ENCODE data around the gene CENPU. TPM values are rescaled to one million over a fixed set of nuclear protein-coding genes. Genes with fewer than 3 reads are reported as not detected.

CENPU gene
- total RNA-seq, 1 donor from 2014 or later = 229 TPM

- peaks cover 24% of the 10 kb centered on the region for H3K4me1 ChIP-seq
- no peak overlapping the region for H3K27ac Mint-ChIP-seq
- H3K4me3 ChIP-seq = no peak overlapping the region
- no peaks in the 10 kb centered on the region for H3K27me3 ChIP-seq
- H3K4me1 Mint-ChIP-seq = peaks cover 23% of the 10 kb centered on the region
- peaks cover 65% of the 10 kb centered on the region for H4K20me1 ChIP-seq (ENCODE audit: low read depth)
- peaks cover 46% of the 10 kb centered on the region for H3K36me3 ChIP-seq
- no peak overlapping the region for H3K4me2 ChIP-seq
- H3F3A ChIP-seq (ENCODE audit: low read depth) = no peaks in the 10 kb centered on the region
- peaks cover 97% of the 10 kb centered on the region for H3K79me2 ChIP-seq (ENCODE audit: low read depth)
- H3K9me3 Mint-ChIP-seq = no peaks in the 10 kb centered on the region
- H3K27ac ChIP-seq = no peak overlapping the region
- H3K36me3 Mint-ChIP-seq = peaks cover 48% of the 10 kb centered on the region
- H3K27me3 Mint-ChIP-seq (ENCODE audit: insufficient read depth, low read depth) = no peaks in the 10 kb centered on the region
- H3K9ac ChIP-seq = no peak overlapping the region
- no peak overlapping the region for H3K4me3 Mint-ChIP-seq
- DNase-seq (ENCODE audit: low spot score) = no peak
- no peaks in the 10 kb centered on the region for H3K9me3 ChIP-seq (ENCODE audit: low read depth)
- no peak for TF ChIP-seq EZH2 (IDR thresholded peaks at IDR 0.05)
- TF ChIP-seq, protein P1, sequence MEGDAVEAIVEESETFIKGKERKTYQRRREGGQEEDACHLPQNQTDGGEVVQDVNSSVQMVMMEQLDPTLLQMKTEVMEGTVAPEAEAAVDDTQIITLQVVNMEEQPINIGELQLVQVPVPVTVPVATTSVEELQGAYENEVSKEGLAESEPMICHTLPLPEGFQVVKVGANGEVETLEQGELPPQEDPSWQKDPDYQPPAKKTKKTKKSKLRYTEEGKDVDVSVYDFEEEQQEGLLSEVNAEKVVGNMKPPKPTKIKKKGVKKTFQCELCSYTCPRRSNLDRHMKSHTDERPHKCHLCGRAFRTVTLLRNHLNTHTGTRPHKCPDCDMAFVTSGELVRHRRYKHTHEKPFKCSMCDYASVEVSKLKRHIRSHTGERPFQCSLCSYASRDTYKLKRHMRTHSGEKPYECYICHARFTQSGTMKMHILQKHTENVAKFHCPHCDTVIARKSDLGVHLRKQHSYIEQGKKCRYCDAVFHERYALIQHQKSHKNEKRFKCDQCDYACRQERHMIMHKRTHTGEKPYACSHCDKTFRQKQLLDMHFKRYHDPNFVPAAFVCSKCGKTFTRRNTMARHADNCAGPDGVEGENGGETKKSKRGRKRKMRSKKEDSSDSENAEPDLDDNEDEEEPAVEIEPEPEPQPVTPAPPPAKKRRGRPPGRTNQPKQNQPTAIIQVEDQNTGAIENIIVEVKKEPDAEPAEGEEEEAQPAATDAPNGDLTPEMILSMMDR (IDR thresholded peaks at IDR 0.05) = no peak
- TF ChIP-seq EZH2phosphoT487 (IDR thresholded peaks at IDR 0.05) = no peak
- no peak overlapping the region for H2AFZ ChIP-seq (replicated peaks)
Observed at GRCh38 chr4:184727430-184727829, 6.5 kb downstream of the CENPU start.

DNA sequence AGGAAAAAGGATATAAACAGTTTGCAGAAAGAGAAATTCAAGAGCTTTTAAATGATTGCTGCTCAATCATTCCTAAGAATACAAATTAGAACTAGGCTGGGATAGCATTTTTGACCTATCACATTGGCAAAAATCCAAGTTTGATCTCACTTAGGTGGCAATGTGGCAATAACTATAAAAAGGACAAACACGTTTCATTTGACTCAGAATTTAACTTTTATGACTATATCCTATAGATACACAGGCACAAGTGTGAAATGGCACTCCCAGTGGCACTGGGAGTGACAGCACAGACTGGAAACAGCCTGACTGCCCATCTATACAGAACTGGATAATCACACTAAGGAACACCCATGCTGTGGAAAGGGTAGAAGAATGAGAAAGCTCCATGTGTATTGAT, 11.1 kb downstream of the CENPU start:
- Mint-ChIP-seq H3K9me3 (no peaks in the 10 kb centered on the region), H3K36me3 (peaks cover 53% of the 10 kb centered on the region), H3K4me1 (no peaks in the 10 kb centered on the region), H3K27ac (no peak overlapping the region), H3K4me3 (no peak overlapping the region), H3K27me3 (ENCODE audit: insufficient read depth, low read depth) (no peaks in the 10 kb centered on the region)
- no peaks in the 10 kb centered on the region for H3K27me3 ChIP-seq
- no peak overlapping the region for H3K9ac ChIP-seq
- no peak overlapping the region for H3K4me3 ChIP-seq
- TF ChIP-seq, protein P1 (IDR thresholded peaks at IDR 0.05) = no peak
- no peak for TF ChIP-seq EZH2phosphoT487 (IDR thresholded peaks at IDR 0.05)
- no peak for TF ChIP-seq EZH2 (IDR thresholded peaks at IDR 0.05)
- H4K20me1 ChIP-seq (ENCODE audit: low read depth) = peaks cover 59% of the 10 kb centered on the region
- no peak overlapping the region for H3K27ac ChIP-seq
- peaks cover 92% of the 10 kb centered on the region for H3K79me2 ChIP-seq (ENCODE audit: low read depth)
- H3K9me3 ChIP-seq (ENCODE audit: low read depth) = no peaks in the 10 kb centered on the region
- no peak for DNase-seq (ENCODE audit: low spot score)
- H3K4me1 ChIP-seq = no peaks in the 10 kb centered on the region
- no peak overlapping the region for H3K4me2 ChIP-seq
- H3F3A ChIP-seq (ENCODE audit: low read depth) = no peaks in the 10 kb centered on the region
- no peak overlapping the region for H2AFZ ChIP-seq (replicated peaks)
- peaks cover 47% of the 10 kb centered on the region for H3K36me3 ChIP-seq

DNA sequence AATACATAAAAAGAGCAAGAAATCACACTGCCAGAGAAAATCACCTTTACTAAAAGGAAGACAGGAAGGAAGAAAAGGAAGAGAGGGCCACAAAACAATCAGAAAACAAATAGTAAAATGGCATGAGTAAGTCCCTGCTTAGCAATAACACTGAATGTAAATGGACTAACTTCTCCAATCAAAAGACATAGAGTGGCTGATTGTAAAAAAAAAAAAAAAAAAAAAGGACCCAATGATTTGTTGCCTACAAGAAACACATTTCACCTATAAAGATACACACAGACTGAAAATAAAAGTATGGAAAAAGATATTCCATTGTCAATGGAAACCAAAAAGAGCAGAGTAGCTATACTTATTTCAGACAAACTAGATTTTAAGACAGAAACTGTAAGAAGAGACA, 12.6 kb downstream of the CENPU start:
- Mint-ChIP-seq H3K27ac (no peak overlapping the region), H3K27me3 (ENCODE audit: insufficient read depth, low read depth) (no peaks in the 10 kb centered on the region), H3K4me3 (no peak overlapping the region), H3K4me1 (no peaks in the 10 kb centered on the region), H3K9me3 (no peaks in the 10 kb centered on the region), H3K36me3 (peaks cover 55% of the 10 kb centered on the region)
- Histone ChIP-seq H3K9me3 (ENCODE audit: low read depth) (no peaks in the 10 kb centered on the region), H3K9ac (no peak overlapping the region), H3K4me1 (no peaks in the 10 kb centered on the region), H3K36me3 (peaks cover 48% of the 10 kb centered on the region), H3K27ac (no peak overlapping the region), H3K4me3 (no peak overlapping the region), H3K4me2 (no peak overlapping the region), H2AFZ (replicated peaks) (no peak overlapping the region), H3K79me2 (ENCODE audit: low read depth) (peaks cover 88% of the 10 kb centered on the region), H3F3A (ENCODE audit: low read depth) (no peaks in the 10 kb centered on the region), H3K27me3 (no peaks in the 10 kb centered on the region), H4K20me1 (ENCODE audit: low read depth) (peaks cover 69% of the 10 kb centered on the region)
- no peak for DNase-seq (ENCODE audit: low spot score)
- no peak for TF ChIP-seq EZH2 (IDR thresholded peaks at IDR 0.05)
- TF ChIP-seq EZH2phosphoT487 (IDR thresholded peaks at IDR 0.05) = no peak
- TF ChIP-seq, protein P1 (IDR thresholded peaks at IDR 0.05) = no peak

Data from neural progenitor cell (in vitro differentiated cells).